Hematopoietic multipotent progenitor cell treated with erythropoietin and hydrocortisone succinate and interleukin-3 and kit ligand, for 8 days (in vitro differentiated cells): ENCODE measurements around the gene DRG1.
"Not testable (repeated sequence)": the region's sequence is repeated elsewhere in the genome, so short reads cannot be mapped to it uniquely, and the experiment has no call there.

ENCODE experiments used
- DNase-seq: peaks from one replicate; pipeline ENCODE4 v3.0.0-alpha.2; 2015

DRG1 gene, protein sequence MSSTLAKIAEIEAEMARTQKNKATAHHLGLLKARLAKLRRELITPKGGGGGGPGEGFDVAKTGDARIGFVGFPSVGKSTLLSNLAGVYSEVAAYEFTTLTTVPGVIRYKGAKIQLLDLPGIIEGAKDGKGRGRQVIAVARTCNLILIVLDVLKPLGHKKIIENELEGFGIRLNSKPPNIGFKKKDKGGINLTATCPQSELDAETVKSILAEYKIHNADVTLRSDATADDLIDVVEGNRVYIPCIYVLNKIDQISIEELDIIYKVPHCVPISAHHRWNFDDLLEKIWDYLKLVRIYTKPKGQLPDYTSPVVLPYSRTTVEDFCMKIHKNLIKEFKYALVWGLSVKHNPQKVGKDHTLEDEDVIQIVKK

DNA sequence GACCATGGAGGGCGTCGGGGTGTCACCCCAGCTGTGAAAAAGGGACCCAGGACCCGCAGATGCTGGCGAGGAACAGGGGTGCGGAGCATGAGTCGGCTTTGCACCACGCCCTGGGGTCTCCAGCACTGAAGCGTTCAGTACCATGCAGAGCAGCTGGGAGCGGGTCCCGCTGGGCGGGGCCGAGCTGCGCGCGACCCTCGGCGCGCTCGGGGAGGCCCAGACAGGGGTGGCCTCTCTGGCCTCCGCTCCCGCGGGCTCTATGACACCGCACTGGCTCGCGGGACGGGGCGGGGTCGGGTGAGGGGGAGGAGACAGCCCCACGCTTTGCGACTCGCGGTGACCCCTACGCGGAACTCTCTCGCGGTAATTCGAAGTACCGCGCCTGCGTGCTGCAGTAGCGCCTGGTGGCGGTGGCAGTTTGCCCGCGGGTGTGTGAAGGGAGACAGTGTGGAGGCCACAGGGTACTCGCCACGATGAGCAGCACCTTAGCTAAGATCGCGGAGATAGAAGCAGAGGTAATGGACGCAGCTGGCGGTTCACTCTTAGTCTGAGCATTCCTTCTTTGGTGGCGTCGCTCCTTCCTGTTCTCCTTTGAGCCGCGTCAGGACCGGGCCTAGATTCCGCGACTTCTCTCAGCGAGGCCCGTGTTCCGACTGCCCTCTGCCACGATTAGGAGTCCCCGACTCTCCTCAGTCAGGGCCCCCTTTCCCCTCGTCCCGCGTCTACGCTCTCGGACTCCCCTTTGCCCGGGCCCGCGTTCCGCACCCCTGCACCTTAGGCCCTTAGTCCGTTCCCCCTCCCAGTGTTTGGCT lies at the start of gene DRG1:
Gene DRG1, plus strand, starts transcription at position 394 of the 812 bp plus-strand sequence. Its CDS starts 80 bp downstream, at position 474.
- peak; percentile 95 for DNase-seq

DNA sequence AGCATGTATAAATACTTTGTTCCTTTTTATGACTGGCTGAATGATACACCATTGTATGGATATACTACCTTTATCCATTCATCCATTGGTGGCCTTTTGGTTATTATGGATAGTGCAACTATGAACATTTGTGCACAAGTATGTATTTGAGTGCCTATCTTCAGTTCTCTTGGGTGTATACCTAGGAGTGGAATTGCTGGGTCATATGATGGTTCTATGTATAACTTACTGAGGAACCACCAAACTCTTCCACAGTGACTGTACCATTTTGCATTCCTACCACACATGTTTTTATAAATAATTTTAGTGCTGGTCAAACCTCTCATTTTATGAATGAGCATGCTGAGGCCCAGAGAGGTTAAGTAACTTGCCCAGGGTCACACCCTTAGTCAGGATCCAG lies 49.4 kb upstream of the DRG1 start:
- DNase-seq = no peak

DNA sequence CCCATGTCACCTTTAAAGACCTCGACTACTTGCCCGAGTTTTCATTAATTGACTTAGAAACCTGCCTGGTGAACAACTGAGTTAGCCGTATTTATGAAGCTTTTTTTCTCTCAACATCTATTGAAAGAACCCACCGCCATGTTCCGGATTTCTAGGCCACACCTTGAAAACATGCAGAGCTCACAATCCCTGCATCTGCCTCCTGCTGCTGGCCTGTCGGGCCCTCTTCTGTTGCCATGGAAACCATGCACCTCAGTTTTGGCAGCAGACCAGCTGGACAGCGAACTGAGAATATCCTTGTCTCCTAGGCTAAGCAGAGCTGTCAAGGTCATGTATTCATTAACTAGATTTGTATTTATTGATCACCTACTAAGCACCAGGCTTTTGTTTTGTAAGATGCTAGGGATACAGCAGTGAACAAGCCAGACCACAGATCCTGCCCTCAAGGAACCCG lies 49.0 kb upstream of the DRG1 start:
- DNase-seq = peak; percentile 38

DNA sequence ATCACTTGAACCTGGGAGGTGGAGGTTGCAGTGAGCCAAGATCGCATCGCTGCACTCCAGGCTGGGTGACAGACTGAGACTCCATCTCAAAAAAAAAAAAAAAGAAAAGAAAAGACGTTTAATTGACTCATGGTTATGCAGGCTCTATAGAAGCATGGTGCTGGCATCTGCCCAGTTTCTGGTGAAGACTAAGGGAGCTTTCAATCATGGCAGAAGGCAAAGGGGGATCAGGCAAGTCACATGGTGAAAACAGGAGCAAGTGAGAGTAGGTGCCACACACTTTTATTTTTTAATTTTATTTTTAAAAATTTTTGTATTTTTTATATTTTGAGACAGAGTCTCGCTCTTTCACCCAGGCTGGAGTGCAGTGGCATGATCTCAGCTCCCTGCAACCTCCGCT lies 44.9 kb upstream of the DRG1 start:
- DNase-seq = no peak

DNA sequence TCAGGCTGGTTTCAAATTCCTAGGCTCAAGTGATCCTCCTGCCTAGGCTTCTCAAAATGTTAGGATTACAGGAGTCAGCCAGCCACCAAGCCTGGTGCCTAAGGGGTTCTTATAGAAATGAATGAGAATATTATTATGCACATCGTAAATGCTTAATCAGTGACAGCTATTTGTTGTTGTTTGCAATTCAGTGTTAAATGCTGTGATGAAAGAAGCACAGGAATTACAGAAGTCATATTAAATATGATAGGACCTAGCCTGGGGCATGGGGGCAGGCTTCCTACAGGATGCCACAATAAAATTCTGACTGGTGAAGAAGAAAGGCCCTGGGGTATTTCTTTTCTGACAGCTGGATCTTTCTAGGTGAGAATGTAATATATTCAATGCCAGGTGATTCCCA lies 39.4 kb upstream of the DRG1 start:
- no peak for DNase-seq

DNA sequence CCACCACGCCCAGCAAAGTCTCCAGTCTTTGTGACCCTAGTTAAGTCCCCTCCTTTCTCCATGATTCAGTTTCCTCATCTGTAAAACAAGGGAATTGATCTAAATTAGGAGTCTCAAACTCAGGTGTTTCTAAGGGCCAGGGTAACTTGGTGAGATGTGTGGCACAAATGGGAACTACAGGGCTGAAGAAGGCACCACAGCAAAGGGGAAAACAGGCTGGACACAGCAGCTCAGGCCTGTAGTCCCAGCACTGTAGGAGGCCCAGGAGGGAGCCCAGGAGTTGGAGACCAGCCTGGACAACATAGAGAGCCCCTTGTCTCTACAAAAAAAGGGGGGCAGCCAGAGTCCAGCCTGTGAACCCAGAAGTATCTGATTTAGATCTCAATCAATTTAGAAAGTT lies 37.7 kb upstream of the DRG1 start:
- no peak for DNase-seq

DNA sequence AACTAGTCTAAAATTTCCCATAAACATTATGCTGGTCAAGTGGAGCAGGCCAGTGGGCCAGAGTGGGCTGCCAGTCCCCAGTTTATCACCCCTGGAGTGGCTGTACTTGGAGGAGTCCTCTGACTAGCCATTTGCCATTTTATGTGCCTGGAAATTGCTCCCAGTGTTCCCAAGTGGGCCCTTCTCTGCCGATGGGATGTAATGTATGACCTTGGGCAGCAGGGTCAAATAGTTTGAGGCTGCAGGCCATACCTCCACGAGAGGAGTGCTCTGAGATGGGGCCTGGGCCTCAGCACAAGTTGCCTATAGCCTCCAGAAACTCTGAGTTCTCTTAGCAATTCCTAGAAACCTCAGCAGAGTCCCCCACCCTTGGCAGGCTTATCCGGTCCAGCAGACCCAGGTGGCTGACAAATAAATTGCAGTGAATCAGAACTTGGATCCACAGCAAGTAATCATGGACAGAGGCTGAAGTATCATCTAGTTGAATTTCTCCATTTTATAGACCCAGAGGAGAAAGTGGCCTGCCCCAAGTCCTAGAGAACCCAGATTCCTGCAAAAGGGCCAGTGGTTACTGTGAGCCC lies 35.4 kb upstream of the DRG1 start:
- no peak for DNase-seq

DNA sequence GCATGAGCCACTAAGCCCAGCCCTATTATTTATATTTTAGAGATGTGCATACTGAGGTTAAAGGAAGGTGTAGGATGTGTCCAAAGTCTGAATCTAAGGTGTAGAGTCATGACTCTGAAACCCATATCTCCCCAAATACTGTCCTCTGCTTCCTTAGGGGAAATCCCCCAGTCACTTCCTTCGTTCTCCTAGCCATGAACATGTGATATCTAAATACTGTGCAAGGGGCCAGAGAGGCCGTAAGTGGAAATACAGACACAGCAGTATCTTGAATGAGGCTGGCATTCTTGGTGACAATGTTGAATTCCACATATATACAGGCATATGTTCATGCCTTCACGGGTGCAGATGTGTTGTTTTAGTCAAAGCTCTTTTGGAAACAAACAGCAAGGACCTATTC lies 32.0 kb upstream of the DRG1 start:
- DNase-seq = no peak

DNA sequence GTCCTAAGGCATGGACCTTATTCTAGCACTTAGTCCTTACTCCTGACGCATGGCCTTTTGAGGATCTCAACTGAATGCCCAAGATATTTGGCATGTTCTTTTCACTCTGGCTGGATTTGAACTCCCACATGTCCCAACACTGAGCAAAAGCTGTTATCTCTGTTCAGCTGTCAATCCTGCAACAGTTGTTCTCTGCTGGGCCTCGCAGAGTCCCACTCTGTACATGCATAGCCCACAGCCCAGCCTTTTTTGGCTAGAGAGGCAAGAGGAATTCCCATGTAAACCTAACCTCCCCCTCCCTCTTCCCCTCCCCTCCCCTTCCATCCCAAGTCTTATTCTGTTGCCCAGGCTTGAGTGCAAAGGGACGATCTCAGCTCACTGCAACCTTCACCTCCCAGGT lies 21.8 kb upstream of the DRG1 start:
- no peak for DNase-seq

DNA sequence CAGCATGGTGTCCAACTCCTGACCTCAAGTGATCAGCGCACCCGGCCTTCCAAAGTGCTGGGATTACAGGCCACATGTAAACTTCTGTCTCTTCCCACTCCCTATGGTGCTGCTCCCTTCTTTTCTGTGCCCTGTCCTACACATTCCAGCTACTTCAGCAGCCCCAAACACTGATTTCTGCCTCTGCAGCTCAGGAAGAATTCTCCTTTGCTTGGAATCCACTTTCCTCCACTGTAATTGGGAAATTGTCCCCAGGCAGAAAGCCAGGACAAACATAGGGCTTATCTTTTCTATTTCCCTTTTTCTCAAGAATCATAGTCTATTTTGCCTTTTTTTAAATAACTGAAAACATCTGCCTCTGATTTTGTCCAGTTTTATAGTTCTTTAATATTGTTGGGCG lies 21.3 kb upstream of the DRG1 start:
- DNase-seq = no peak

DNA sequence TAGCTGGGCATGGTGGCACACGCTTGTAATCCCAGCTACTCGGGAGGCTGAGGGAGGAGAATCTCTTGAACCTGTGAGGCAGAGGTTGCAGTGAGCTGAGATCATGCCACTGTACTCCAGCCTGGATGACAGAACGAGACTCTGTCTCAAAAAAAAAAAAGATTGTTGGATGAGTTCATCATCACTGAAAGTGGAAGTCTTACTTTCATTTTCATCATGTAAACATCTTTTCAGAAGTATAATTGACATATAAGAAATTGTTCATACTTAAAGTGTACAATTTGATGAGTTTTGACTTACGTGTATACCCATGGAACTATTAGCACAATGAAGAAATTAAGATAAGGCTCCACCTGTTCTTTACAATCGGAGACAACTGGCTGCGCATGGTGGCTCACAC lies 20.8 kb upstream of the DRG1 start:
- DNase-seq = not testable (repeated sequence)

DNA sequence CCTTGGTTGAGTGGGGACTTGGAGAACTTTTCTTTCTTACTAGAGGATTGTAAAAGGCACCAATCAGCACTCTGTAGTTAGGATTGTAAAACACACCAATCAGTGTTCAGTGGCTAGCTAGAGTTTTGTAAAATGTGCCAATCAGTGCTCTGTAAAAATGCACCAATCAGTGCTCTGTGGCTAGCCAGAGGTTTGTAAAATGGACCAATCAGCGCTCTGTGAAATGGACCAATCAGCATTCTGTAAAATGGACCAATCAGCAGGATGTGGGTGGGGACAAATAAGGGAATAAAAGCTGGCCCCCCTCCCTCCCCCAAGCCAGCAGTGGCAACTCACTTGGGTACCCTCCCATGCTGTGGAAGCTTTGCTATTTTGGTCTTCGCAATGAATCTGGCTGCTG lies 5.5 kb upstream of the DRG1 start:
- no peak for DNase-seq

DNA sequence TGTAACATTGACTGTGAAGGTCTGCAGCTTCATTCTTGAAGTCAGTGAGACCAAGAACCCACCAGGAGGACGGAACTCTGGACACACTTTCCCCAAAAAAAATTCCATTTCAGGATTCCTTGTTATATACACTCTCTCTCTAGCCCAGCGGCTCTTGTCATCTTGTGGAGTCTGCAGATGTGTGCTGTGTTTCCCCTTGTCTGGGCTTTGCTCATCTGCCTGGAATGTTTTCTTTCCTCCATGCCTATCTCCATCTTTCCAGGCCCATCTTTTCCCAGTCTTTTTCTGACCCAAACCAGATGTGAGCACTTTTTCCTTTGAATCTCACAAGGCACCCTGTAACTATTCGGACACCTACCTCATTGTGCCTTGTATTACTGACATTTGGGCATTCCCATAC lies 5.1 kb upstream of the DRG1 start:
- no peak for DNase-seq

DNA sequence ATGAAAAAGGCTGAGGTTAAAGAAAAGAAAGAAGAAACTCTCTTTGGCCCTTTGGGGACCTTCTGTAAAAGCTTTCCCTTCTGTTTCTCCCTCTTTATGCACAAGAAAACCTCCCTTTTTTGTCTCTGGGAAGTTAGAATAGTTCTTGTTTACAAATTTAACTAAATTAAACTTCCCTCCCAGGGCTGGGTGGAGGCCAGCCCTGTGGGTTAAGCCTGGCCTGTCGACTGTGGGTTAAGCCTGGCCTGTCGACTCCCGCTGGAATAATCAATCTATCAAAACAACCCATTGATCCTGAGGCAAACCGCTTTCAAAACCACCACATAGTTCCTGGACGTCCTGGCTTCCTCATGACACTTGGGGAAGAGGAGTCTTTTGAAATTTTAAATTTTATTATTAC lies 1.2 kb upstream of the DRG1 start:
- no peak for DNase-seq

DNA sequence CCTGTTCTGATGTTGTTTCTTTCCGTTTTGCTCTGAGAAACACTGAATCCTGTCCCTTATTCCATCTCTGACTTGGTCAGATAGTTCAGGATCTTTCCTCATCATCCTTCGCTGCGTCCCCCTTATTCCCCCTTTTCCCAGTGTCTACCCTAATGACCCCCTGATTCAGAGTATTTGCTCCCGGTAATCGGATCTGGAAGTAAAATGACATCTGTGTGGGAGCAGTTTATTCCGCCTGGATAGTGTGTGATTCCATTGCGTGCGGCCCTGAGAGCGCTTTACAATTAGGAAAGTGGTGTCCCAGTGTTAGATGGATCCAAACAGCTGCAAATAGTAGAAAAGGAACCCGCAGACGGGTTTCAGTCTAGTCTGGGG lies 606 bp downstream of the DRG1 start:
- DNase-seq = no peak

DNA sequence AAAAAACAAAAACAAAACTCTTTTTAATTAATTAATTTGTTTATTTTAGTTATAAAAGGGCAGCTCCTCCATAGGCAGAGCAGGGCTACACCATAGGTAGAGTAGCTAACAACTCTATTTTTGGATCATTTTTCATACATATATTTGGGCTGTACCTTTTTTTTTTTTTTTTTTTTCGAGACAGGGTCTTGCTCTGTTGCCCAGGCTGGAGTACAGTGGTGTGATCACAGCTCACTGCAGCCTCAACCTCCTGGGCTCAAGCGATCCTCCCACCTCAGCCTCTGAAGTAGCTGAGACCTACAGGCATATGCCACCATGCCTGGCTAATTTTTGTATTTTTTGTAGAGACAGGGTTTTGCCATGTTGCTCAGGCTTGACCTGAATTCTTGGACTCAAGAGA lies 2.9 kb downstream of the DRG1 start:
- not testable (repeated sequence) for DNase-seq

DNA sequence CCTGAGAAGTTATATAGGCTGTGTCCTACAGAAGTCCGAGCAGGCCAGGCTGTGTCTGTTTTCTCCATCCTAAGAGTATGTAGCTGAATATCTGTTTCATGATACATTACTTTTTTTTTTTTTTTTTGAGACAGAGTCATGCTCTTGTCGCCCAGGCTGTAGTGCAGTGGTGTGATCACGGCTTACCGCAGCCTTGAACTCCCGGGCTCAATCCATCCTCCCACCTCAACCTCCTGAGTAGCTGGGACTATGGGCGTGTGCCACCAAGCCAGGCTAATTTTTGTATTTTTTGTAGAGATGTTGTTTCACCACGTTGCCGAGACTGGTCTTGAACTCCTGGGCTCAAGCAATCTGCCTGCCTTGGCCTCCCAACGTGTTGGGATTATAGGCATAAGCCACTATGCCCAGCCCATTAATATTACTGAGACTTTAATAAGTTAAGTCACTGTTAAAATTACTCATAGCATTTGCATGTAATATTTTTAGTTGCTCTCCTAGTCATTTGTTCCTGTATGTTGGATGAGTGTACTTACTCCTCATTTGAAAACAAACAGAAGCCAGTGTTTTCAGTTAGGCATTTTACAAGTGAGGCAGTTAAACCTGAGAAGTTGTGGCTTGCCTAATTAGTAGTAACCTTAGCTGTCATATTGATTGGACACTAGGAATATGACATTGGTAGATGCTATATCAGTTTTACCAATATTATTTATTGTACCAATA lies 26.1 kb downstream of the DRG1 start:
- DNase-seq = no peak

DNA sequence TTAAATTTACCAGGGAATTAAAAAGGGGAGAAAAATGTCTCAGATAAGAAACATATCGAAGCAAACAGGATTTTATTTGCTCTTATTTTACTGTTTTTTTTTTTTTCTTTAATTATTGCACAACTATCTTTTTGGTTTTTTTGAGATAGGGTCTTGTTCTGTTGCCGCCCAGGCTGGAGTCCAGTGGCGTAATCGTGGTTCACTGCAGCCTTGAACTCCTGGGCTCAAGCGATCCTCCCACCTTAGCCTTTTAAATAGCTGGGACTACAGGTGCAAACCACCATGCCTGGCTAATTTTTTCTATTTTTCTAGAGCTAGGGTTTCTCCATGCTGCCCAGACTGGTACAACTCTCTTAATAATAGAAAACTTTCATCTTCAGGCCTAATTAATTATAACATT lies 32.5 kb downstream of the DRG1 start:
- no peak for DNase-seq

DNA sequence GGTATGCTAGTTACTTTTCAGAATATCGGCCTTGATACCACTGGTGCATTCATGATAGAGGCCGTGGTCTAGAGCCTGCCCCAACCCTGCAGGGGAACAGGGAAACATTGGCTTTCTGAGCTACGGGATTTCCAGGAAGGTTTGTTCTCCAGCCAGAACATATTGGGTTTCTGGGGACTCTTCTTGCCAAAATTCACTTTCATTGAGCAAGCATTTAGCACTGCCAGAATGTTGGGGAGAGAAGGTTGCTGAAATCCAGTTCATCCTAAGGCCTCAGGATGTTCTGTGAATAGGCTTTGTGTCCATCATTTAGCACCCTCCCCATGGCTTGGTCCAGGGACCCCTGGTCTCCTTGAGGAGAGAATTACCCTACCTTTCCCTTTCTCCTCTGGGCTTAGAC lies 36.7 kb downstream of the DRG1 start:
- no peak for DNase-seq

DNA sequence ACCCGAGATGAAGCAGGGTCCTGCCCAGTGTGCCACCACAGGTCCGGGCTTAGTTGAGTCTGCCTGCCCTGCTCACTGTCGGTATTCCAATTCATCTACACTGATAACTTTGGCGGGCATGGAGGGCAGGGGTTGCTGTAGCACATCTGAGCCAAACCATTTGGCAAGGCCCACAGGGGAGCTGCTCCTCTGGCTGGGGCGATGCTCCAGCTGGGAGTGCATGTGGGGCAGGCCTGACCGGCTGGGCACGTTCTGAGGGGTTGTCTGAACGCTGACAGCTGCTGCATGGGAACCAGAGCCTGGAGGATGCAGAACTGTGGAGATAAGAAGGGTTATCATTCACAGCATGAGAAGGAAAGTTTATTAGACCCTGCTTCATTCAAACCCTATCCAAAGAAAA lies 40.4 kb downstream of the DRG1 start:
- no peak for DNase-seq

DNA sequence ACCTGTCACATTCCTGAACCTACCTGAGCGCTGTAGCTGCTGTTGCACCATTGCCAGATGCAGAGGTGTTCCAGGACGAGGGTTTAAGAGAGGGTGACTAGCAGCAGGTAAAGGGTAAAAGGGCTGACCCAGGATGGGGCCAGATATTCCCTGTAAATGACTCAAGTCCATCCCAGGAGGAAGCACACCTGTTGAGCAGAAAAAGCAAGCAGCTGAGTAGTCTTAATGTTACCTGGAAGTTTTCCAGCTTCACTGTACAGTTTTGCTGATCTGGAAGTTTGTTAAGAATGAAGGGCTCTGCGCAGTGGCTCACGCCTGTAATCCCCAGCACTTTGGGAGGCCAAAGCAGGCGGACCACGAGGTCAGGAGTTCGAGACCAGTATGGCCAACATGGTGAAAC lies 41.3 kb downstream of the DRG1 start:
- no peak for DNase-seq

DNA sequence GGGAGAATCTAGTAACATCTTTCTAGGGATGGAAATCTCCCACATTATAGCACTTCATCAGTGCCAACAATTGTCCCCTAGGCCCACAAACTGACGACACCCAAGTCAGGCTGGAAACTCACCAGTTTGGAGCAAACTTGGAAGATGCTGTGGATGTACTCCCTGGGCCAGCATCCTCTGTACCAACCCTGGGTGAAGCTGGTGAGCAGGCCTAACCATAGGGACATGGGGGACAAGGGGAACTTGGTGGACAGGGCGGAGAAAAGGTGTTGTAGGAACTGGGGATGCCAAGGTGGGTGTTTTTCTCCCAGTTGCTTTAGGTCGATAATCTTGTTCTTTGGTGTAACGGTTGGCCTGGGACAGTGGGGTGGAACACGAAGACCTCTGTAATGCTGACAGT lies 42.2 kb downstream of the DRG1 start:
- DNase-seq = no peak

DNA sequence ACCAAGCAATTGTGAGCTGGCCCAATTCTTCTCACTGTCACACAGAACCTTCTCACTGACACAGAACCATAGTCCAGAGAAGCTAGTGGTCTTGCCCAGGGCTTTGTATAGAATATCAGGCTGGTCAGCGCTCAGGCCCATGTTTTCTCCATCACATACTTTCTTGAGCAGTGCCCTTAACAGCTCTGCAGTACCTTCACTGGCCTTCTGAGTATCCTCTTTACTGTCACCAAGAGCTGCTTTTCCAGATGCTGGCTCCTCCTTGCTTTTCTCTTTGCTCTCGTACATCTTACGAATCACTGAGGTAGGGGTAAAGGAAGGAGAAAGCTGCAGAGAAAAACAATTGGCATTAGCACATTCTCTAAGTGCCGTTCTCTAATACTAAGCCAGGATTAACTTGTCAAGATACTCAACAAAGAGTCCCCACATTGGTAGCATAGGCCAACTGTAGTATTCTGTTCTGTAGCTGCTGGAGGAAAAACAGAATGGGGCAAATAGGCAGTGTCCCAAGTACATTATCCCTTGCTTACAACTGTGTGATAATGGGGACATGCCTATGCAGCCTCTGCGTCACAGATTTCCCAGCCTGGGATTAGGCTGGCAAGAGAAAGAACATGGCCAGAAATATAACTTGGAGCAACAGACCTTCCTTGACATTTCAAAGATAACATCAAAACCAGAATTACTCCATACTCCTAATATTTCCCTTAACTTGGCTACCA lies 43.5 kb downstream of the DRG1 start:
- DNase-seq = no peak
